HG03342 (cell line): ENCODE results near the gene ARFGAP2.
"Not testable (repeated sequence)": the region's sequence is repeated elsewhere in the genome, so short reads cannot be mapped to it uniquely, and the experiment has no call there.

Experiments
- ATAC-seq: cut with Tn5 transposase; IDR thresholded peaks from one replicate; pipeline ENCODE4 v1.9.1; 2021; ENCODE audit warnings: mild to moderate bottlenecking, moderate library complexity; ENCODE audit not compliant: unreplicated experiment

Gene ARFGAP2

GRCh38 chr11:47176328-47177228 is at the start of gene ARFGAP2:
Gene ARFGAP2, minus strand, starts transcription at chr11:47176879. Its CDS starts 26 bp downstream, at chr11:47176853.
- ATAC-seq = peak; percentile 88

DNA sequence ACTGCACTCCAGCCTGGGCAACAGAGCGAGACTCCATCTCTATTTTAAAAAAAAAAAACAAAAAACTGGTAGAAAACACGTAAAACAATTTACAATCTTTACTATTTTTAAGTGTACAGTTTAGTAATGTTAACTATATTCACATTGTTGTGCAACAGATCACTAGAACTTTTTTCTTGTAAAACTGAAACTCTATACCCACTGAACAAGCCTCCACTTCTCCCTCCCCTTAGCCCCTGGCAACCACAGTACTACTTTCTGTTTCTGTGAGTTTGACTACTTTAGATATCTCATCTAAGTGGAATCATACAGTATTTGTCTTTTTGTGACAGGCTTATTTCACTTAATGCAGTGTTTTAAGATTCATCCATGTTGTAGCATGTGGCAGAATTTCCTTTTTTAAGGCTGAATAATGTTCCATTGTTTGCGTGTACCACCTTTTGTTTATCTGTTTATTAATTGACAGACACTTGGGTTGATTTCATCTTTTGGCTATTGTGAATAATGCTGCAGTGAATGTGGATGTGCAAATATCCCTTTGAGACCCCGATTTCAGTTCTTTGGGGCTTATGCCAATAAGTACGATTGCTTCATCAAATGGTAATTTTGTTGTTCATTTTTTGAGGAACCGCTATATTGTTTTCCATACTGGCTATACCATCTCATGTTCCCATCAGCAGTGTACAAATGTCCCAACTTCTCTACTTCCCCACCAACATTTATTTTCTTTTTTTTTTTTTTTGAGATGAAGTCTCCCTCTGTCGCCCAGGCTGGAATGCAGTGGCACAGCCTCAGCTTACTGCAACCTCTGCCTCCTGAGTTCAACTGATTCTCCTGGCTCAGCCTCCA is 49.1 kb upstream of the ARFGAP2 start:
- ATAC-seq = peak; percentile 48

DNA sequence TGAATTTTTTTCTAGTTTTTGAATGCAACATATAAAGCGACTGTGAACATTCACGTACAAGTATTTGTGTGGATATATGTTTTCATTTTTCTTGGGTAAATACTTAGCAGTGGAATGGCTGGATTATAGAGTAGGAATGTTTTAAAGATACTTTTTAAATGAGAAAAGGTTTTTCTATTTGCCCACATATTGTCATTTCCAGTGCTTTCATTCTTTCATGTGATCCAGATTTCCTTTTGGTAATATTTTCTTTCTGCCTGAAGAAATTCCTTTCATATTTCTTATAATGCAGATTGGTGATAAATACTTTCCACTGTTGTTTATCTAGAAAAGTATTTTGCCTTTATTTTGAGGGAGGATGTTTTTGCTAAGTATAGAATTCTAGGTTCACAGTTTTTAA is 46.0 kb upstream of the ARFGAP2 start:
- no peak for ATAC-seq

DNA sequence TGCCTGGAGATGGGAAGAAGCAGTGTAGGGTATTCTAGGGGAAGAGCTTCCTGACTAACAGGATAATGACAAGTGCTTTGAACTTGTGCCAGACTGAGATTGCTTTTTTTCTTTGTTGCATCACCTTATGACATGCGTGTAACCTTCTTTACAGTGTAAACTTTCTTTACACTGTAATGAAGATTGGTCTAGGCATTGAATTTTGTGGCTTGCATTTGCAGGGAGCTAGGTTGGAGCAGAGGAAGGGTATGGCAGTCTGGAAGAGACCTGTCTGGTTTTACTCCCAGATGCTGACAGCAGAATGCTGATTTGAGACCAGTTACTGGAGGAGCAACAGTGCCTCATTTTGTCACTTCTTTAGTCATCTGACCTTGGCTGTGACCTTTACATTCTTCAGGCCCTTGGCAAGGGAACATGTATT is 43.7 kb upstream of the ARFGAP2 start:
- no peak for ATAC-seq

GRCh38 chr11:47216121-47216798 is 39.6 kb upstream of the ARFGAP2 start:
- ATAC-seq = peak; percentile 39

DNA sequence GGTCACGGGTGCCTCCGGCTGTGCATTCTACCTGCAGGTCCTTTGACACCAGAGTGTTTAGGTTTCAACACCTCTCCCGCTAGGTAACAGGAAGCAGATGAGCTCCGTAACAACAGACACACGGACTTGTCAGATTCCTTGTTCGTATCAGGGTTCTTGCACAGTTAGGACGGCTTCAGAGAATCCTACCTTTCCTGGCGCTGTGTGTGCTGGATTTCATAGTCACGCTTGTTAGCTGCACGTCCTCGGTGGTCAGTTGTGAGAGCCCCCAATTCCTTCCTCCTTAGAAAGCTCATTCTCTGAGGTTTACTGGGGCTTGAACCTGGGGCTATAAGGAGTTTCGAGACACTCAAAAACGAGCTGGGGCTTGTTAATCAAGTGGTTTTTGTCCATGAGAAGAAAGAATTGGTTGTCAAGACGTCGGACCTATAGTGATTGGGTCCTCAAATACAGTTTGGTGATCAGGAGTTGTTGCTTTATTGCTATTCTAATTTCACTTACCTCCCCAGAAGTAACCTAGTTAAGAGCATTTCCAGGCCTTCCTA is 38.8 kb upstream of the ARFGAP2 start:
- no peak for ATAC-seq

DNA sequence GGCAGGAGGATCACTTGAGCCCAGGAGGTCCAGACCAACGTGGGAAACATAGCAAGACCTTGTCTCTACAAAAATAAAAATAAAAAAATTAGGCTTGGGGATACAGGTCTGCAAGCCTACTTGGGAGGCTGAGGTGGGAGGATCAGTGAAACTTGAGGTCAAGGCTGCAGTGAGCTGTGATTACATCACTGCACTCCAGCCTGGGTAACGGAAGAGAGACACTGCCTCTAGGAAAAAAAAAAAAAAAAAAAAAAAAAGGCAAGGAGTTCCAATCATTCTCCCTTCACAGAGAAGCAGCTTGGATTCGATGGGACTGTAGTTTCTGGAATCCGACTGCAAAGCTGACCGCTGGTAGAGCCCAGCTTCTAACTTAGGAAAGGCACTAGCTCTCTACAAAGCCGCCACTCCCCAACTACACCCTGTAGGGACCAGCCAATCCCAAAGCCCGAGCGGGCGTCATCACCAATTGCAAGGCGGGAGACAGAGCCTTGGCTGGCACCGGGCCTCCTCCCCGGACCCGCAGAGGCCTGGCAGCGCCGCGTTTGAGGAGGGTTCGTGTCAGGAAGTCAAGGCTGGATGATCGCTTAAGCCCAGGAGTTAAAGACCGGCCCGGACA is 37.4 kb upstream of the ARFGAP2 start:
- peak; percentile 43 for ATAC-seq

DNA sequence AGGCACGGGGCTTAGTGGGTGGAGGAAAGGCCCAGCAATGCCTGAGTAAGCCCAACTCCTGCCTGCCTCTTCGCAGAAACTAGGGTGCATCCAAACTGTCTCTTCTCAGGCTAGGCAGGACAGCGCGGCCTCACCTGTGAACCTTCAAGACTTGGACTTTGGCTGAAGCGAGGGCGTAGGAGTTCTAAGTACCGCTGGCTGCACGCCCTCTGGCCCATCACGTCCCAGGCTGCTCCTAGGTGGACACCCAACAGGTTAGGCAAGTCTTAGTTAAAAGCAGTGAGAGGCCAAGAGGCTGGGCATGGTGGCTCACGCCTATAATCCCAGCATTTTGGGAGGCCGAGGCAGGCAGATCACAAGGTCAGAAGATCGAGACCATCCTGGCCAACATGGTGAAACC is 36.3 kb upstream of the ARFGAP2 start:
- no peak for ATAC-seq

- no peak for ATAC-seq
Observed at GRCh38 chr11:47208628-47209027, 31.9 kb upstream of the ARFGAP2 start.

GRCh38 chr11:47208008-47208552 is 31.4 kb upstream of the ARFGAP2 start:
- not testable (repeated sequence) for ATAC-seq

GRCh38 chr11:47207459-47207858 is 30.8 kb upstream of the ARFGAP2 start:
- ATAC-seq = no peak

DNA sequence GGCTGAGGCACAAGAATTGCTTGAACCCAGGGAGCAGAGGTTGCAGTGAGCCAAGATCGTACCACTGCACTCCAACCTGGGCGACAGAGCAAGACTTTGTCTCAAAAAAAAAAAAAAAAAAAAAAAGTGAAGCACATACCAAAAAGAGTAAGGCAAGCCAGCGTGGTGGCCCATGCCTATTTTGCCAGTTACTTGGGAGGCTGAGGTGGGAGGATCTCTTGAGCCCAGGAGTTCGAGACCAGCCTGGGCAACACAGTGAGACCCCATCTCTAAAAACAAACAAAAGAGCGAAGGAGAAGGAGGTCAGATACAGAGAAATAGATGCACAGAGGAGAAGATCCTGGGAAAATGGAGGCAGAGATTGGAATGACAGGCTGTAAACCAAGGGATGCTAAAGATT is 29.9 kb upstream of the ARFGAP2 start:
- ATAC-seq = not testable (repeated sequence)

- no peak for ATAC-seq
Observed at GRCh38 chr11:47204637-47204989, 27.9 kb upstream of the ARFGAP2 start.

GRCh38 chr11:47202576-47202975 is 25.9 kb upstream of the ARFGAP2 start:
- no peak for ATAC-seq

- ATAC-seq = no peak
Observed at GRCh38 chr11:47201015-47201414, 24.3 kb upstream of the ARFGAP2 start.

- ATAC-seq = not testable (repeated sequence)
Observed at GRCh38 chr11:47198161-47198560, 21.5 kb upstream of the ARFGAP2 start.

DNA sequence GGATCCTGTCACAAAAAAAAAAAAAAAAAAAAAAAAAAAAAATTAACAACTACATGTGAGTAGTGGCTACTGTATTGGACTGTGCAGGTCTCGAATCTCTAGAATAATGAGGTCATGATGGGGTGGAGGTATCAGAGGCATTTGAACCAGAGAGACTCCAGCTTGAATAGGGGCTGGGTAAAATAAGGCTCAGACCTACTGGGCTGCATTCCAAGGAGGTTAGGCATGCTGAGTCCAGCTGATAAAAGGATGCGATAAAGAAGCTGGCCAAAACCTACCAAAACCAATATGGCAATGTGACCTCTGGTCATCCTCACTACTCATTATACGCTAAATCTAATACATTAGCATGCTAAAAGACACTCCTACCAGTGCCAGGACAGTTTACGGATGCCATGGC is 15.4 kb upstream of the ARFGAP2 start:
- no peak for ATAC-seq

GRCh38 chr11:47191137-47191536 is 14.5 kb upstream of the ARFGAP2 start:
- ATAC-seq = not testable (repeated sequence)

GRCh38 chr11:47189100-47189834 is 12.6 kb upstream of the ARFGAP2 start:
- no peak for ATAC-seq

- ATAC-seq = no peak
Observed at GRCh38 chr11:47188259-47188658, 11.6 kb upstream of the ARFGAP2 start.
